Endothelial cell of umbilical vein (primary cell): ENCODE data around the gene HOXC13. TPM values are rescaled to one million over a fixed set of nuclear protein-coding genes. Genes with fewer than 3 reads are reported as not detected.

Source experiments
- BruUV-seq: library from RNA; stranded (reverse); fragments of 400-500 nt; replicated peaks from 2 replicates; lab custom pipeline; 2021; lab: Mats Ljungman, UMichigan
- CTCF ChIA-PET: fragments of 300-600, 350-600 bp; sonication (Branson Sonifier 250); formaldehyde crosslinking; loops from one replicate; lab custom pipeline; 2021; ENCODE audit warnings: antibody characterized with exemption, inconsistent platforms; lab: Charles Lee
- POLR2A ChIA-PET: fragments of 300-600, 350-600 bp; sonication (Branson Sonifier 250); formaldehyde crosslinking; loops from one replicate; lab custom pipeline; 2021; ENCODE audit warnings: antibody characterized with exemption, inconsistent platforms; lab: Charles Lee
- DNase-seq: peaks from one replicate; pipeline ENCODE4 v3.0.0-alpha.2; 2011; ENCODE audit warnings: low read depth, low spot score
- FAIRE-seq: peaks from 2 replicates; lab custom pipeline; 2011; peaks lifted over from hg19 to GRCh38; lab: Jason Lieb, UNC
- H2AFZ ChIP-seq: 2 replicates; pipeline ENCODE4 v1.6.0; 2012; ENCODE audit warnings: low read depth, low read length, control low read depth, inconsistent platforms
- H3K27ac ChIP-seq: 2 replicates; pipeline ENCODE4 v1.5.1; 2011; ENCODE audit warnings: low read depth, mild to moderate bottlenecking, control low read depth, low read length, moderate library complexity; ENCODE audit not compliant: insufficient read depth
- H3K27me3 ChIP-seq, 2 experiments: 2 replicates each; pipeline versions ENCODE4 v1.6.0 to v1.6.1; 2011; ENCODE audit warnings: low read length in 2 of 2, mixed read lengths in 1 of 2; ENCODE audit not compliant: control insufficient read depth in 2 of 2, insufficient read depth in 2 of 2
- H3K36me3 ChIP-seq, 2 experiments: 2 replicates in 1 of 2; 3 replicates in 1 of 2; pipeline ENCODE4 v1.5.1; 2011; ENCODE audit warnings: low read length in 2 of 2, mild to moderate bottlenecking in 1 of 2, moderate library complexity in 1 of 2; ENCODE audit not compliant: control insufficient read depth in 2 of 2, insufficient read depth in 2 of 2; ENCODE audit errors: extremely low read depth in 1 of 2
- H3K4me1 ChIP-seq: 3 replicates; pipeline ENCODE4 v1.5.1; 2011; ENCODE audit warnings: mild to moderate bottlenecking, low read length; ENCODE audit not compliant: control insufficient read depth, insufficient read depth; ENCODE audit errors: extremely low read depth
- H3K4me2 ChIP-seq: 2 replicates; pipeline ENCODE4 v1.6.1; 2011; ENCODE audit warnings: low read length, control low read depth, mixed read lengths; ENCODE audit not compliant: insufficient read depth
- H3K4me3 ChIP-seq, 3 experiments: fragments of 200-600 bp in 1 of 3; sonication (generic), shearing (Covaris generic) in 1 of 3; replicated peaks in 1 of 3; 2 replicates each; pipeline ENCODE4 v1.5.1; 2011 to 2016; ENCODE audit warnings: control low read depth in 3 of 3, low read length in 3 of 3, mild to moderate bottlenecking in 2 of 3, inconsistent platforms in 1 of 3, low read depth in 1 of 3, moderate library complexity in 1 of 3; ENCODE audit not compliant: insufficient read depth in 1 of 3
- H3K79me2 ChIP-seq: 2 replicates; pipeline ENCODE4 v1.6.0; 2012; ENCODE audit warnings: low read length, inconsistent platforms; ENCODE audit not compliant: control insufficient read depth, insufficient read depth
- H3K9ac ChIP-seq: replicated peaks from 2 replicates; pipeline ENCODE3; 2011; ENCODE audit warnings: low read length, control low read depth; ENCODE audit not compliant: insufficient read depth; ENCODE audit errors: extremely low read depth
- H3K9me1 ChIP-seq: replicated peaks from 3 replicates; pipeline ENCODE4 v1.6.0; 2011; ENCODE audit warnings: mild to moderate bottlenecking, low read length; ENCODE audit not compliant: control insufficient read depth, insufficient read depth; ENCODE audit errors: extremely low read depth
- H3K9me3 ChIP-seq: replicated peaks from 2 replicates; pipeline ENCODE4 v1.5.1; 2012; ENCODE audit warnings: low read length, inconsistent platforms; ENCODE audit not compliant: control insufficient read depth, insufficient read depth
- H4K20me1 ChIP-seq: replicated peaks from 2 replicates; pipeline ENCODE3; 2011; ENCODE audit warnings: mild to moderate bottlenecking, low read length; ENCODE audit not compliant: control insufficient read depth, insufficient read depth; ENCODE audit errors: extremely low read depth
- EZH2 ChIP-seq: IDR thresholded peaks from 2 replicates; pipeline ENCODE4 v1.6.1; 2012; ENCODE audit warnings: borderline replicate concordance, low read depth, mild to moderate bottlenecking, moderate library complexity, low read length, inconsistent platforms; ENCODE audit not compliant: severe bottlenecking
- FOS ChIP-seq: IDR thresholded peaks from 2 replicates; pipeline ENCODE4 v1.6.1; 2011; ENCODE audit warnings: mild to moderate bottlenecking, low read length, moderate library complexity, borderline replicate concordance; ENCODE audit not compliant: insufficient read depth
- GATA2 ChIP-seq: IDR thresholded peaks from 2 replicates; pipeline ENCODE4 v1.7.0; 2011; ENCODE audit warnings: low read depth, mild to moderate bottlenecking, moderate library complexity, mixed read lengths, low read length; ENCODE audit not compliant: insufficient read length, insufficient read depth
- JUN ChIP-seq: IDR thresholded peaks from 2 replicates; pipeline ENCODE4 v1.6.1; 2011; ENCODE audit warnings: borderline replicate concordance, low read depth; ENCODE audit not compliant: insufficient read length, insufficient read depth
- MYC ChIP-seq: IDR thresholded peaks from one replicate; pipeline ENCODE4 v1.6.1; 2011; ENCODE audit warnings: mild to moderate bottlenecking, low read depth, low read length
- POLR2A ChIP-seq: IDR thresholded peaks from 2 replicates; pipeline ENCODE4 v1.6.1; 2012; ENCODE audit warnings: low read depth, mild to moderate bottlenecking, control low read depth, low read length
- POLR2AphosphoS5 ChIP-seq: IDR thresholded peaks from 2 replicates; pipeline ENCODE4 v1.6.1; 2012; ENCODE audit warnings: low read depth, mild to moderate bottlenecking, control low read depth, low read length, moderate library complexity; ENCODE audit not compliant: insufficient read depth
- dilution Hi-C: fragments of 300-500 bp; cut with MboI; formaldehyde crosslinking; loops from one replicate; pipeline ENCODE4 v1.15.0; 2019; ENCODE audit warnings: low sequenced_read_pairs; ENCODE audit not compliant: extremely low pct_ligation_motif_present
- intact Hi-C: fragments of 100-400 bp; cut with micrococcal nuclease; formaldehyde crosslinking; loops from one replicate; pipeline ENCODE4 v1.10.0; 2022
- polyA plus RNA-seq, 4 experiments: library from polyadenylated mRNA; depleted of rRNA in 3 of 4; stranded (reverse) in 3 of 4; unstranded in 1 of 4; fragments of >200 nt; gene quantifications; 2 replicates each; pipeline versions ENCODE4 v1.2.1 to v1.2.3, GENCODE V29; 2011 to 2012; ENCODE audit warnings: missing spikeins in 1 of 4
- total RNA-seq: library from RNA; stranded (reverse); gene quantifications from 2 replicates; pipeline ENCODE4 v1.2.3, GENCODE V29; 2021
- TF ChIP-seq, protein P1 (sequence below), 2 donors: IDR thresholded peaks; 1 replicate in 1 of 2; 2 replicates in 1 of 2; pipeline ENCODE4 v1.5.1; 2011; ENCODE audit warnings: low read length in 2 of 2, mild to moderate bottlenecking in 2 of 2, moderate library complexity in 2 of 2, control low read depth in 1 of 2, inconsistent platforms in 1 of 2, low read depth in 1 of 2; ENCODE audit not compliant: insufficient read depth in 1 of 2; ENCODE audit errors: extremely low read depth in 1 of 2
- TF ChIP-seq, protein P2 (sequence below): IDR thresholded peaks from 2 replicates; pipeline ENCODE4 v1.6.1; 2011; ENCODE audit not compliant: insufficient read depth, insufficient read length

Gene HOXC13
- total and polyA plus RNA-seq, 2 donors (not counting 3 experiments of a cell fraction or from before 2014, with no cell fraction given) = not detected

DNA sequence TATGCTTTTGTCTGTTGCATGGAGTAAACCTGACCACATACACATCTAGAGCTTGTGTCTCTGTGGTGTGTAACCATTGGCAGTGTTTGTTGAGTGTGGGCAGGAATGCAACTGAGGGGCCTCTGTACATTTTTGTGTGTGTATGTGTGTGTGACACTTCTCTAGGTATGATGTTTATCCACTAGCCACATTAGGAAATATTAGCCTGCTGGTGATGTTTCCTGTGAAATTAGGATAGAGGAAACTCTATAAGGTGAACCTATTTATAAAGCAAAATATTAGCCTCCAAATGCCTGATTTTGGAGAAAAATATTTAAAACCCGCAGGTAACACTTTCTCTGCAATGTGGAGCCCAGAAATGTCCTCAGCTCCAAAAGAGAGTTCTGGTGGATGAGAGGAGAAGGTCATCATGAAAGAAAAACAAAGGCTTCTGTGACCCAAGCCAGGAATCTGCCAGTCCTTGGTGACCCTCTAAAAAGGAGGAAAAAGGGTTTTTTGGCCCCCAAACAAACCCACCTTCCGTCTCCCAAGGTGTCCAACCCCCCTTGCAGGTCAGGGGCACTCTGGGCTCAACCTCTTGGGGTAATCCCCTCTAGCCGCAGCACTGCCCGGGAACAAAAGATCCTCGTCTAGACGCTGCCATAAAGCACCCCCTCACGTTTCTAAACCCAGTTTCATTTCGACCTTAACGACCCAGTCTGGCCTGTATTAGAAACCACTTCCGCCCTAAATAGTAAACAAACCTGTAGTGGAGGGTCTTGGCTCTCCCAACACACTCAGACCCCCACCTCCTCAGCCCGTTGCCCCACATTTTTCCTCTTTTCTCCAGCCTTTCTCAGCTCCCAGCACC lies 39.2 kb downstream of the HOXC13 start:
- no peak overlapping the region for H2AFZ ChIP-seq
- H3K27me3 ChIP-seq = peaks cover 84 to 96% of the 10 kb centered on the region in 2 experiments
- H3K4me3 ChIP-seq = no peak overlapping the region

More for the DNA sequence above, 39.2 kb downstream of the HOXC13 start:
- Histone ChIP-seq H3K9me3 (no peaks in the 10 kb centered on the region), H3K9me1 (no peaks in the 10 kb centered on the region), H4K20me1 (no peaks in the 10 kb centered on the region), H3K79me2 (no peaks in the 10 kb centered on the region), H3K36me3 (no peaks in the 10 kb centered on the region), H3K4me2 (no peak overlapping the region), H3K4me1 (no peaks in the 10 kb centered on the region), H3K27ac (no peak overlapping the region), H3K9ac (no peak overlapping the region)
- ChIA-PET POLR2A (no interaction called here), CTCF (no interaction called here)
- no TSS peak for BruUV-seq
- intact Hi-C loops = no loop called here
- no peak for TF ChIP-seq POLR2AphosphoS5
- no peak for TF ChIP-seq MYC
- no peak for TF ChIP-seq GATA2
- no peak for TF ChIP-seq EZH2
- TF ChIP-seq FOS = no peak
- TF ChIP-seq, protein P1, sequence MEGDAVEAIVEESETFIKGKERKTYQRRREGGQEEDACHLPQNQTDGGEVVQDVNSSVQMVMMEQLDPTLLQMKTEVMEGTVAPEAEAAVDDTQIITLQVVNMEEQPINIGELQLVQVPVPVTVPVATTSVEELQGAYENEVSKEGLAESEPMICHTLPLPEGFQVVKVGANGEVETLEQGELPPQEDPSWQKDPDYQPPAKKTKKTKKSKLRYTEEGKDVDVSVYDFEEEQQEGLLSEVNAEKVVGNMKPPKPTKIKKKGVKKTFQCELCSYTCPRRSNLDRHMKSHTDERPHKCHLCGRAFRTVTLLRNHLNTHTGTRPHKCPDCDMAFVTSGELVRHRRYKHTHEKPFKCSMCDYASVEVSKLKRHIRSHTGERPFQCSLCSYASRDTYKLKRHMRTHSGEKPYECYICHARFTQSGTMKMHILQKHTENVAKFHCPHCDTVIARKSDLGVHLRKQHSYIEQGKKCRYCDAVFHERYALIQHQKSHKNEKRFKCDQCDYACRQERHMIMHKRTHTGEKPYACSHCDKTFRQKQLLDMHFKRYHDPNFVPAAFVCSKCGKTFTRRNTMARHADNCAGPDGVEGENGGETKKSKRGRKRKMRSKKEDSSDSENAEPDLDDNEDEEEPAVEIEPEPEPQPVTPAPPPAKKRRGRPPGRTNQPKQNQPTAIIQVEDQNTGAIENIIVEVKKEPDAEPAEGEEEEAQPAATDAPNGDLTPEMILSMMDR (IDR thresholded peaks at IDR 0.05; ENCODE audit: extremely low read depth in 1 of 2, insufficient read depth in 1 of 2, low read depth in 1 of 2, low read length in 2 of 2) = no peak
- no peak for TF ChIP-seq POLR2A
- TF ChIP-seq, protein P2, sequence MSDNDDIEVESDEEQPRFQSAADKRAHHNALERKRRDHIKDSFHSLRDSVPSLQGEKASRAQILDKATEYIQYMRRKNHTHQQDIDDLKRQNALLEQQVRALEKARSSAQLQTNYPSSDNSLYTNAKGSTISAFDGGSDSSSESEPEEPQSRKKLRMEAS = no peak
- TF ChIP-seq JUN = no peak
- dilution Hi-C loops = no loop called here
- DNase-seq = no peak
- no peak for FAIRE-seq
